CD4-positive, alpha-beta T cell treated with Interleukin-15 for 1 hour (primary cell): ENCODE results near the gene IGFL1.
"Not testable (repeated sequence)": the region's sequence is repeated elsewhere in the genome, so short reads cannot be mapped to it uniquely, and the experiment has no call there.

Experiments used
- DNase-seq: peaks from one replicate; pipeline ENCODE4 v3.0.0-alpha.2; 2020

IGFL1 gene

GRCh38 chr19:46202872-46203860, 26.4 kb upstream of the IGFL1 start:
- DNase-seq: no peak

DNA sequence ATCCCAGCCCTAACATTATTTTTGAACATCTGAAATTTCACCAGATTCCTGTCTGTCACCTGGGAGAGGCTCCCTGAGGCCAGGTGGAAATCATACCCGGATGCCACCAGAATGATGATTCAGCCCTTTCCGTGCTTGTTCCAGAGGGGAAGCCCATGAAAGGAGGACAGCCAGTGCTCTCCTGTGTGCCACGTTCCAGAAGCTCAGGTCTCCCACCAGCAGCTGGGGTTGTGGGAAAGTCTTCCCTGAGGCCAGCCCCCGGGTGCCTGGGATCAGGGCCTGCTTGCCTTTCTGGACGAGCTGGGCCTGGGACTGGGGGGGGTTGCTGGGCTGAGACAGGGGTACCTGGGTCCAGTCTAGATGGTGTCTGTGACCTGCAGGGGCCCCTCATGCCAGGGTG, 25.5 kb upstream of the IGFL1 start:
- DNase-seq: no peak

GRCh38 chr19:46205183-46205984, 24.2 kb upstream of the IGFL1 start:
- no peak for DNase-seq

DNA sequence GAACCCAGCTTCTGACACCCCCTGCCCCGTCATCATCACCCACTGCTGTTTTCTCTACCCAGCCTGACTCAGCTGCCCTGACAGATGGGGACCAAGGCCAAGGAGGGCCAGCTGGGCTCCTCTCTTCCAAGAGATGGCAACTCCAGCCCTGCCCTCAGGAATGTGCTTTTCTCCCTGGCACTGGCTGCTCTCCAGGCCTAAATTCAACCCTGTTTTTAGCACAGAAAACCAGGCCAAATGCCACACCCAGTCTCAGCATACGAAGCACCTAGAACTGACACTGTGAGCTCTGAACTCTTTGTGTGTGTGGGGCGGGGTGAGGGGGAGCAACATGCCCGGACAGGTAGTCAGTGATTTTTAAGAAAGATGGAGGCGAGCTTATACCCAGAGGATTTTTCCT, 23.4 kb upstream of the IGFL1 start:
- DNase-seq: no peak

- DNase-seq: no peak
Observed at GRCh38 chr19:46206682-46207081, 22.9 kb upstream of the IGFL1 start.

DNA sequence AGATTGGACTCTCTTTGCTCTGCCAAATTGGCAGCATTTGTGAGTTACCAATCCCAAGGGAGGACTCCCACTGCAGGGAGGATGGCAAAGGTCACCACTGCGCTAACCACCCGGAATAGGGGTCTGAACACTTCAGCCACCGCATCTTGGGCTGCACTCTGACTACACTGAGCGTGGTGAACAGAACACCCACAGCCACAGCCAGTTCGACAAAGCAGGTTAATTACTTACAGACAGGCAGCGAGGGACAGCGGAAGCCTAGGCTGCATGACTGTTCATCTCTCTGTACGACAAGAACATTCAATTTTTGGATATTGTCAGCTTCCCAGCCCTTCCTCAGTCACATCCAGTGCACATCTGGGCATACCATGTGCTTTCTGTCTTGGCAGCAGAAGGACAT, 21.7 kb upstream of the IGFL1 start:
- not testable (repeated sequence) for DNase-seq

DNA sequence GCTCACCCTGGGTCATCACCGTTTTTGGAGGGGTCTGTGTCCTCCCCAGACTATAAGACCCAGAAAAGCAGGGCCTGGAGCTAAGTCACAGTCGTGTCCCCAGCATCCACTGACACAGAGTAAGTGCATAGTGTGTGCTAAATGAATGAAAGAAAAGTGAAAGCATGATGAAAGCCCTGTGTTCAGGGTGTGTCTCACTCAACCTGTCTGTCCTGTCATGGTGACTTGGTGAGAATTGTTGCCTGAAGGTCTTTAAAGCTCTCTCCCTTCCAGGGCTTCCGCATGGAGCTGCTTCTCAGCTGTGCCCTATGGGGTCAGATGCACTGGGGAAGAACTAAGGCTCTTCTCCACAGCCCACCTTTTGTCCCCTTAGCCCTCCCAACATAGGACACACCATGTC, 20.5 kb upstream of the IGFL1 start:
- no peak for DNase-seq

- DNase-seq: no peak
Observed at GRCh38 chr19:46209472-46209871, 20.1 kb upstream of the IGFL1 start.

- DNase-seq: no peak
Observed at GRCh38 chr19:46210669-46211068, 18.9 kb upstream of the IGFL1 start.

DNA sequence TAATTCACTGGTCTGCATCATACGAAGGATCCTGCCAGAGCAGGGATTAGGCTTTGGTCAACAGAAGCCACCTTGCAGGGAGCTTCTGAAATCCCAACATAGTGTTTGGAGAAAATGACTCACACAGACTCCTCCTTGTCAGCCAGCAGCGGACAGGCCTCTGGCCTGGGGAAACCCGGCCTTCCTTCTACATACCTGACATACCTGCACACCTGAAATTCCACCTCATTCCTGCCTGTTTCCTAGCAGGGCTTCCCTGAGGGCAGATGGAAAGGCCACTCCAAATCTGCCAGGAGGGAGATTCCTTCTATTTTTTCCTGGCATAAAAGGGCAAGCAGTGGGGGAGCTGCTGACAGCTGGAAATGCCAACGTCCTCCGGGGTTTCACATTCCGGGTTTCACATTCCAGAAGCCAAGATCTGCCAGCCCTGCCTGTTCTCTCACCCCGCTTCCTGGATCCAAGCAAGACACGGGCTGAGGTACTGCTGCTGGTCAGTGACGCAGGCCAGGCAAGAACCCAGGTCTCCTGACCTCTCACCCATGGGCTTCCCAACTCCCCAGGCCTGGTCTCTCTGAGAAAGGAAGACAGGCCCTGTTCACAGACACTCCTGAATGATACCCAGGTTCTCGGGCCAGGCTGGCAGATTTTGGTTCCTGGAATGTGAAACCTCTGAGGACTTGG, 18.2 kb upstream of the IGFL1 start:
- DNase-seq: no peak

DNA sequence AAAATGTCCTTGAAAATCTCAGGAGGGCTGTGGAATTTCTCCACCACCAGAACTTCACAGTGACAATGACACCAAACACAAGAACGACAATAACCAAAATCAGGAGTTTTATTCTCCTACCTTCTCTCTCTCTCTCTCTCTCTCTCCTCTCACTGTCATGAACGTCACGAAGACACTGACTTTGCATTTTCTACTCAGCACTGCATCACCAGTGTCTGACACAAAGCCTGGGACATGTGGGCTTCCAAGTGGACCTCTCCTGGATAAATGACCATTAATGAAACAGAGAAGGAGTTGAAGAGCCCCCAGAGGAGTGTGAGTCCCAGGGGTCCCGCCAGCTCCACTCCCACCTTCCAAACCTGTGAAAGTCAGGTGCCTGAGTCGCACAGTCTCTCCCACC, 16.9 kb upstream of the IGFL1 start:
- DNase-seq: not testable (repeated sequence)

DNA sequence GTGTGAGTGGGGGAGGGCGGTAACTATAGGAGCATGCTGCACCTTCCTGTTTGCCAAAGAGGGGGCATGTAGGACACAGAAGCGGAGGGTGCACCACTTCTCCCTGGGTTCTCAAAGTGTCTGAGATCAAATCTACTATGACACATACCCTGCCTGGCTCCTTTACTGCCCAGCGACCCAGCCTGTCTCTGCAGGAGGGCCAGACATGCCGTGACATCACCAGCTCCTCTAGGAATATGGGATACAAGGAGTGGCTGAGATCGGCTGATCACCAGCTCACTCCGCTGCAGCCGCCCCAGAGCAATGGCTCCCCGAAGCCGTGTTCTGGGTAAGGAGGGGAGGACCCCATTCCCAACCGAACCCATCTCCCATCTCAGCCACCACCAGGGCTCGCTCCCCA, 16.4 kb upstream of the IGFL1 start:
- no peak for DNase-seq

DNA sequence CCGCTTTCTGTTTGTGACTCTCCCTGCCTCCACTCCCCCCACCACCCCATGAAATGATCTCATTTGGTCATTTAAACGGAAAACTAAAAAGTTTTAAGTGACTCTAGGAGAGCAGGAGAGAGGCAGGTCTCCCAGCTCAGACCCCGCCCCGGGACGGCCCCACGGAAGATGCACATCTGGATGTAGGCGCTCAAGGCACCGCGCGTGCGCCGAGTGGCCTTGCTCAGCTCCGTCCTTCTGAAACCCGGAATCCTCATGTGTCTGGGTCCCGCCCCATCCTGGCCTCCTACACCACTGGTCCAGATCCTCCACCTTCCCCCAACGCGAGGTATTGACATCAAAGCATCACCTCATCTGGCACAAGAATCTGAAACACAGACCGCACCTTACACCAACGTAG, 15.7 kb upstream of the IGFL1 start:
- no peak for DNase-seq

- no peak for DNase-seq
Observed at GRCh38 chr19:46216612-46217011, 12.9 kb upstream of the IGFL1 start.

DNA sequence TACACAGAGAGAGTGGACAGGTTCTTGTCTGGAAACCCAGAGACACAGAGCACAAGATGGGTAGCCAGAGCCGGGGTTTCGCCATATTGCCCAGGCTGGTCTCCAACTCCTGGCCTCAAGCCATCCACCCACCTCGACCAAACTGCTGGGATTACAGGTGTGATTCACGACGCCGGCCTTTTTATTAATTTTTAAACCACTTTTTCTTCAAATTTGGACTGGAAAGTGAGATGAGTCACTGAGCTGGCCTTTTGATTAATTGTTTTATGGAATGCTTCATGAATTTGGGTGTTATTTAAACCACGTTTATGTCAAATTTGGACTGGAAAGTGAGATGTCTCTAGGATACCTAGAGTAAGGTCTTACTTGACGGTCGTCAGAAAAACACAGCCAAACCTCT, 12.1 kb upstream of the IGFL1 start:
- no peak for DNase-seq

- DNase-seq: no peak
Observed at GRCh38 chr19:46218160-46218559, 11.4 kb upstream of the IGFL1 start.

DNA sequence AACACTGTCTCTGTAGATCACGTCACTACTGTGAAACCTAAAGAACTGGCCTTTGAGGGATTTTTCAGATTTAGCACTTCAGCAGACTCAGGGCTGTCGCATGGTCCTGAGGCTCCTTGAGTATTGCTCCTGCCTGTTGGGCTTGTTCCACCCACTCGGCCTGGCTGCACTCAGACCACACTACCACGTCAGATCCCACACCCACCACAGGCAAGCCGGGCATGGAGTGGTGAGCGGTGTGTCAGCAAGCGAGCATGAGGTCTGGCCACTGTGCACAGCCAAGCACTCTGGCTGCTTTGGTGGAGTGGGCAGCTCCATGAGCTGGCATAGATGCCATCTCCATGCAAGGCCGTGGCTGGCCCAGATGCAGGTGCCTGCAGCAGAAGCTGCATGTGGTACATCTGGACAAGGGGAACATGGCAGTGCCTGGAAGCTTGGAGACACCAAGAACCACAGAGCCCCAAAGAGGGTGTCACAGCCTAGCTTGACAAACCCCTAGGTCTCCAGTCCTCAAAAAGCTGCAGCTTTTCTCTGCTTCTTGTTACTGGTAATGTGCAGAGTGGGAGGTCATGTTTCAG, 9.4 kb upstream of the IGFL1 start:
- no peak for DNase-seq

DNA sequence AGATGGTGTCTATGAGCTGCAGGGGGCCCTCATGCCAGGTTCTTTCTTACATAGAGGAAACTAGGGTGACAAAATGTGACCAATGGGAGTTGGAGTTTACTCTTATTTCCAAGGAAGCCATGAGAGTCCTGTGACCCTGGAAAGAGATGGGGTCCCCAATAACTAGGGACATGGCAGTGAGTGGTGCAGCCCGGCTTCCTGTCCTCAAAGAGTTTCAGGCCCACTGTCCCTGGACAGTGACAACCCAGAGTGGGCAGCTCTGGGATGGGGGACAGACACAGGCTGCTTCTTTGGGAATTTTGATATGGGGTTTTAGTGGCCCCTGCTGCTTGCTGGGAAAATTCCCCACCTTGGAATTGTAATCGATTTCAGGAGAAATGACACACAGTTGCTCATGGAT, 8.4 kb upstream of the IGFL1 start:
- DNase-seq: no peak

- no peak for DNase-seq
Observed at GRCh38 chr19:46221981-46222610, 7.4 kb upstream of the IGFL1 start.

- not testable (repeated sequence) for DNase-seq
Observed at GRCh38 chr19:46223787-46224186, 5.8 kb upstream of the IGFL1 start.

DNA sequence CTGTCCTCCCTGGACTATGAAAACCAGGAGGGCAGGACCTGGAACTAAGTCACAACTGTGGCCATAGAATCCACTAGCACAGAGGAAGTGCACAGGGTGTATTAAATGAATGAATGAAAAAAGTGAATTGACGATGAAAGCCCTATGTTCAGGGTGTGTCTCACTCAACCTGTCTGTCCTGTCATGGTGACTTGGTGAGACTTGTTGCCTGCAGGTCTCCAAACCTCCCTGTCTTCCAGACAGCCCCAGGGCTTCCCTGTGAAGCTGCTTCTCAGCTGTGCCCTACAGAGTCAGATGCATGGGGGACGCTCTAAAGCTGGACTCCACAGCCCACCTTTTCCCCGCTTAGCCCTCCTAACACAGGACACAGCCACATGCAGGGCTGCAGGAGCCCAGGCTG, 4.8 kb upstream of the IGFL1 start:
- no peak for DNase-seq

DNA sequence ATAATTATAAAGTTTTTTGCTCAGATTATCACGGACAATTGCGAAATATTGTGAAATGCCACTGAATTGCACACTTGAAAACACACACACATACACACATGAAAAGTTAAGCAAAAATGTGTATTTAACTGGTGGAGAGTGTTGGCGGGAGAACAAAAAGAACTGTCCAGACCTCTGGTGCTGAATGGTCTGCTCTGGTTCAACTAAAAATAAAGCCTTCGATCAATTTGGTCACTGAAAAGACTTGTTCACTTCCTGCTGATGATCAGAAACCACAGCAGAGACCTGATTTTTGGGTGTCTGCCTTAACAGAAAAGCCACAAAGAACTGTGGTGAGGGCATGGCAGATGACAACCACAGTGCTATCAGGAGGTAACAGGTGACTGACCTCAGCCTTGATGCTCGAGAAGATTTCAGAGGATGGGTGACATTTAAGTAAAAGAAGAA, 4.0 kb upstream of the IGFL1 start:
- no peak for DNase-seq
